WTC11 (cell line): ENCODE measurements around the gene CNR2. TPM values are rescaled to one million over a fixed set of nuclear protein-coding genes. Genes with fewer than 3 reads are reported as not detected.
"Not testable (repeated sequence)": the region's sequence is repeated elsewhere in the genome, so short reads cannot be mapped to it uniquely, and the experiment has no call there.

ENCODE experiments used
- ATAC-seq: fragments of 200-7000 bp; cut with Tn5 transposase; 2 replicates; pipeline ENCODE4 v1.10.0; 2021; ENCODE audit warnings: mild to moderate bottlenecking, moderate library complexity
- CTCF ChIA-PET: fragments of 300-600 bp; sonication (Branson Sonifier 250); formaldehyde crosslinking; loops from one replicate; lab custom pipeline; 2021; ENCODE audit warnings: antibody characterized with exemption; lab: Charles Lee
- POLR2A ChIA-PET: fragments of 350-600 bp; sonication (Branson Sonifier 250); formaldehyde crosslinking; loops from one replicate; lab custom pipeline; 2021; ENCODE audit warnings: antibody characterized with exemption; lab: Charles Lee
- DNase-seq: peaks from one replicate; pipeline ENCODE4 v3.0.0; 2021; ENCODE audit warnings: low spot score
- H3K27ac Mint-ChIP-seq: 2 replicates; pipeline ENCODE4 v1.8.0; 2021; ENCODE audit warnings: mixed read lengths
- H3K27me3 Mint-ChIP-seq: 2 replicates; pipeline ENCODE4 v1.8.0; 2021; ENCODE audit warnings: low read depth, mild to moderate bottlenecking, moderate library complexity, mixed read lengths
- H3K36me3 Mint-ChIP-seq: 2 replicates; pipeline ENCODE4 v1.8.0; 2021; ENCODE audit warnings: mixed read lengths
- H3K4me1 Mint-ChIP-seq: 2 replicates; pipeline ENCODE4 v1.8.0; 2022; ENCODE audit warnings: mixed read lengths
- H3K4me3 Mint-ChIP-seq: 2 replicates; pipeline ENCODE4 v1.8.0; 2021; ENCODE audit warnings: mild to moderate bottlenecking, moderate library complexity, mixed read lengths
- H3K9me3 Mint-ChIP-seq: 2 replicates; pipeline ENCODE4 v1.8.0; 2021; ENCODE audit warnings: mixed read lengths
- ATF1 ChIP-seq: sonication (generic); formaldehyde crosslinking; IDR thresholded peaks from 2 replicates; pipeline ENCODE4 v1.8.1; 2023; ENCODE audit warnings: mild to moderate bottlenecking, moderate library complexity, missing genetic modification reagents
- CDX4 ChIP-seq: fragments of 250-450 bp; sonication (Bioruptor Pico); IDR thresholded peaks from 2 replicates; pipeline ENCODE4 v1.9.0; 2021; ENCODE audit warnings: moderate library complexity, mild to moderate bottlenecking, inconsistent platforms, borderline replicate concordance
- CTCF ChIP-seq: fragments of 200-600 bp; IDR thresholded peaks from 2 replicates; pipeline ENCODE4 v1.8.0; 2022; ENCODE audit warnings: antibody characterized with exemption
- ESRRA ChIP-seq: sonication (generic); formaldehyde crosslinking; IDR thresholded peaks from 2 replicates; pipeline ENCODE4 v1.8.1; 2022; ENCODE audit warnings: mild to moderate bottlenecking, missing genetic modification reagents, borderline replicate concordance
- HMGXB4 ChIP-seq: sonication (generic); formaldehyde crosslinking; IDR thresholded peaks from 2 replicates; pipeline ENCODE4 v1.8.1; 2023; ENCODE audit warnings: mild to moderate bottlenecking, moderate library complexity, missing genetic modification reagents
- JAZF1 ChIP-seq: fragments of 250-450 bp; sonication (Bioruptor Pico); IDR thresholded peaks from 2 replicates; pipeline ENCODE4 v1.9.0; 2021; ENCODE audit warnings: moderate library complexity, mild to moderate bottlenecking, inconsistent platforms
- PRDM15 ChIP-seq: sonication (generic); formaldehyde crosslinking; IDR thresholded peaks from 2 replicates; pipeline ENCODE4 v1.8.0; 2022; ENCODE audit warnings: missing genetic modification reagents
- SMAD3 ChIP-seq: sonication (generic); formaldehyde crosslinking; IDR thresholded peaks from 2 replicates; pipeline ENCODE4 v1.8.0; 2022; ENCODE audit warnings: missing genetic modification reagents, mild to moderate bottlenecking, borderline replicate concordance
- TCF7 ChIP-seq: sonication (generic); formaldehyde crosslinking; IDR thresholded peaks from 2 replicates; pipeline ENCODE4 v1.8.0; 2022; ENCODE audit warnings: mild to moderate bottlenecking, low read depth, missing genetic modification reagents, moderate library complexity
- TEAD1 ChIP-seq: sonication (generic); formaldehyde crosslinking; IDR thresholded peaks from 2 replicates; pipeline ENCODE4 v1.8.0; 2022; ENCODE audit warnings: mild to moderate bottlenecking, missing genetic modification reagents
- TEAD4 ChIP-seq: sonication (generic); formaldehyde crosslinking; IDR thresholded peaks from 2 replicates; pipeline ENCODE4 v1.8.0; 2022; ENCODE audit warnings: mild to moderate bottlenecking, missing genetic modification reagents
- TP53 ChIP-seq: sonication (generic); formaldehyde crosslinking; IDR thresholded peaks from 2 replicates; pipeline ENCODE4 v1.8.1; 2023; ENCODE audit warnings: mild to moderate bottlenecking, missing genetic modification reagents
- ZBTB43 ChIP-seq: sonication (generic); formaldehyde crosslinking; IDR thresholded peaks from 2 replicates; pipeline ENCODE4 v1.8.1; 2023; ENCODE audit warnings: mild to moderate bottlenecking, missing genetic modification reagents
- ZNF396 ChIP-seq: fragments of 250-450 bp; sonication (Bioruptor Pico); IDR thresholded peaks from 2 replicates; pipeline ENCODE4 v1.8.0; 2021; ENCODE audit warnings: mild to moderate bottlenecking, moderate library complexity, borderline replicate concordance
- ZNF512 ChIP-seq: sonication (generic); formaldehyde crosslinking; IDR thresholded peaks from 2 replicates; pipeline ENCODE4 v1.8.1; 2022; ENCODE audit warnings: missing genetic modification reagents, borderline replicate concordance
- total RNA-seq: library from RNA; stranded (reverse); gene quantifications from 3 replicates; pipeline ENCODE4 v1.2.3, GENCODE V29; 2021

Gene CNR2
- total RNA-seq, 1 experiment from 2014 or later, result not detected

GRCh38 chr1:23837908-23838307 lies 75.3 kb downstream of the CNR2 start (continued):
- TF ChIP-seq ZBTB43 (CRISPR knock-in tag), result no peak
- no peak for TF ChIP-seq ATF1
- TF ChIP-seq TEAD1 (CRISPR knock-in tag), result no peak

GRCh38 chr1:23836037-23836436 lies 77.1 kb downstream of the CNR2 start:
- TF ChIP-seq TEAD4 (CRISPR knock-in tag), result no peak
- ATAC-seq, result no peak
- no peaks in the 10 kb centered on the region for H3K36me3 Mint-ChIP-seq
- H3K27ac Mint-ChIP-seq, result no peak overlapping the region
- POLR2A ChIA-PET, result no interaction called here
- no peaks in the 10 kb centered on the region for H3K9me3 Mint-ChIP-seq
- no peak for DNase-seq
- CTCF ChIA-PET, result interaction anchor here (1.4 kb wide), 1 partner anchor 25 kb away, joined by 5 read pairs; no protein-coding TSS in a partner anchor
- no peak overlapping the region for H3K4me3 Mint-ChIP-seq
- peaks cover 22% of the 10 kb centered on the region for H3K27me3 Mint-ChIP-seq
- H3K4me1 Mint-ChIP-seq, result peaks cover 8% of the 10 kb centered on the region

GRCh38 chr1:23834156-23834555 lies 79.0 kb downstream of the CNR2 start:
- H3K36me3 Mint-ChIP-seq, H3K9me3 Mint-ChIP-seq, POLR2A ChIA-PET, H3K27ac Mint-ChIP-seq, H3K4me3 Mint-ChIP-seq, ATAC-seq, H3K4me1 Mint-ChIP-seq, DNase-seq: not testable (repeated sequence)
- peaks cover 20% of the 10 kb centered on the region for H3K27me3 Mint-ChIP-seq
- CTCF ChIA-PET, result interaction anchor here (1.3 kb wide), 1 partner anchor 33 kb away, joined by 3 read pairs; no protein-coding TSS in a partner anchor

GRCh38 chr1:23827717-23828116 lies 85.4 kb downstream of the CNR2 start:
- H3K4me1 Mint-ChIP-seq, result peaks cover 8% of the 10 kb centered on the region
- DNase-seq, result no peak

More at GRCh38 chr1:23827717-23828116, 85.4 kb downstream of the CNR2 start:
- no peak for ATAC-seq
- H3K27ac Mint-ChIP-seq, result no peak overlapping the region
- no peaks in the 10 kb centered on the region for H3K9me3 Mint-ChIP-seq
- TF ChIP-seq TP53 (CRISPR knock-in tag) (no peak), ESRRA (CRISPR knock-in tag) (no peak), CDX4 (no peak), TEAD4 (CRISPR knock-in tag) (no peak), TCF7 (no peak), CTCF (no peak), ZNF512 (CRISPR knock-in tag) (no peak), SMAD3 (CRISPR knock-in tag) (no peak), HMGXB4 (CRISPR knock-in tag) (no peak), JAZF1 (CRISPR knock-in tag) (no peak), ZNF396 (CRISPR knock-in tag) (no peak), PRDM15 (CRISPR knock-in tag) (no peak)
- H3K36me3 Mint-ChIP-seq, result no peaks in the 10 kb centered on the region
- POLR2A ChIA-PET, result no interaction called here
- H3K27me3 Mint-ChIP-seq, result no peaks in the 10 kb centered on the region
- no peak overlapping the region for H3K4me3 Mint-ChIP-seq
- CTCF ChIA-PET, result interaction anchor here (0.7 to 1.4 kb wide), 2 partner anchors 27 to 31 kb away, joined by 3 read pairs; no protein-coding TSS in a partner anchor
